Measurements from ENCODE around the gene ANXA1. TPM values are rescaled to one million over a fixed set of nuclear protein-coding genes. Genes with fewer than 3 reads are reported as not detected.

Gene ANXA1
- total and polyA plus RNA-seq, 2 donors (not counting 1 experiment from before 2014, with no cell fraction given) = 817 to 966 TPM

GRCh38 chr9:73154722-73155121, 3.1 kb downstream of the ANXA1 start:
- H3K79me2 ChIP-seq (ENCODE audit: control insufficient read depth, insufficient read depth, low read length) = peaks cover 82% of the 10 kb centered on the region
- H3K4me2 ChIP-seq (ENCODE audit: extremely low read depth, insufficient read depth, low read length) = peak overlapping the region; percentile 87
- no peak overlapping the region for H3K9ac ChIP-seq (ENCODE audit: insufficient read depth, low read length)
- H3K9me3 ChIP-seq (ENCODE audit: control insufficient read depth, insufficient read depth, low read depth, low read length) = no peaks in the 10 kb centered on the region
- H3K4me3 ChIP-seq (replicated peaks in 1 of 4; ENCODE audit: control extremely low read depth in 1 of 4, insufficient read depth in 1 of 4, low read depth in 3 of 4, low read length in 4 of 4) = peak overlapping the region; percentile 79 to 96 (median 82)
- no peak overlapping the region for H2AFZ ChIP-seq (ENCODE audit: low read length)
- H3K27me3 ChIP-seq (ENCODE audit: control insufficient read depth, insufficient read depth, low read length) = no peaks in the 10 kb centered on the region
- peaks cover 9% of the 10 kb centered on the region for H3K4me1 ChIP-seq (ENCODE audit: control insufficient read depth, extremely low read depth, insufficient read depth, low read length)
- TF ChIP-seq EZH2 (IDR thresholded peaks at IDR 0.05; ENCODE audit: low read length, missing control alignments) (no peak), CTCF (conservative IDR thresholded peaks at IDR 0.05 in 1 of 2, IDR thresholded peaks at IDR 0.05 in 1 of 2; ENCODE audit: low read depth in 1 of 2, low read length in 2 of 2) (no peak)
- peaks cover 7% of the 10 kb centered on the region for H4K20me1 ChIP-seq (ENCODE audit: control insufficient read depth, extremely low read depth, insufficient read depth, low read length)
- peaks cover 14% of the 10 kb centered on the region for H3K36me3 ChIP-seq (ENCODE audit: control insufficient read depth, insufficient read depth, low read length)
- H3K27ac ChIP-seq (ENCODE audit: insufficient read depth, low read length) = peak overlapping the region; percentile 6
- DNase-seq (ENCODE audit: low read depth in 2 of 2) = peak in 1 of 2 donors; percentile 22

GRCh38 chr9:73155377-73155776, 3.7 kb downstream of the ANXA1 start:
- Histone ChIP-seq H3K79me2 (ENCODE audit: control insufficient read depth, insufficient read depth, low read length) (peaks cover 84% of the 10 kb centered on the region), H3K9ac (ENCODE audit: insufficient read depth, low read length) (no peak overlapping the region), H2AFZ (ENCODE audit: low read length) (no peak overlapping the region), H3K27ac (ENCODE audit: insufficient read depth, low read length) (peak overlapping the region; percentile 6), H3K9me3 (ENCODE audit: control insufficient read depth, insufficient read depth, low read depth, low read length) (no peaks in the 10 kb centered on the region), H3K36me3 (ENCODE audit: control insufficient read depth, insufficient read depth, low read length) (peaks cover 16% of the 10 kb centered on the region), H3K4me1 (ENCODE audit: control insufficient read depth, extremely low read depth, insufficient read depth, low read length) (peaks cover 9% of the 10 kb centered on the region), H4K20me1 (ENCODE audit: control insufficient read depth, extremely low read depth, insufficient read depth, low read length) (peaks cover 7% of the 10 kb centered on the region), H3K27me3 (ENCODE audit: control insufficient read depth, insufficient read depth, low read length) (no peaks in the 10 kb centered on the region), H3K4me3 (replicated peaks in 1 of 4; ENCODE audit: control extremely low read depth in 1 of 4, insufficient read depth in 1 of 4, low read depth in 3 of 4, low read length in 4 of 4) (peak overlapping the region; percentile 11 to 96 (median 82)), H3K4me2 (ENCODE audit: extremely low read depth, insufficient read depth, low read length) (peak overlapping the region; percentile 65)
- DNase-seq (ENCODE audit: low read depth in 2 of 2) = no peak
- TF ChIP-seq EZH2 (IDR thresholded peaks at IDR 0.05; ENCODE audit: low read length, missing control alignments) (no peak), CTCF (conservative IDR thresholded peaks at IDR 0.05 in 1 of 2, IDR thresholded peaks at IDR 0.05 in 1 of 2; ENCODE audit: low read depth in 1 of 2, low read length in 2 of 2) (no peak)

- Histone ChIP-seq H3K4me2 (ENCODE audit: extremely low read depth, insufficient read depth, low read length) (peak overlapping the region; percentile 32), H3K27ac (ENCODE audit: insufficient read depth, low read length) (no peak overlapping the region), H3K27me3 (ENCODE audit: control insufficient read depth, insufficient read depth, low read length) (no peaks in the 10 kb centered on the region), H3K4me3 (replicated peaks in 1 of 4; ENCODE audit: control extremely low read depth in 1 of 4, insufficient read depth in 1 of 4, low read depth in 3 of 4, low read length in 4 of 4) (peak overlapping the region in 3 of 4 experiments; percentile 20 to 96 (median 23)), H3K9me3 (ENCODE audit: control insufficient read depth, insufficient read depth, low read depth, low read length) (no peaks in the 10 kb centered on the region), H3K9ac (ENCODE audit: insufficient read depth, low read length) (no peak overlapping the region), H3K36me3 (ENCODE audit: control insufficient read depth, insufficient read depth, low read length) (peaks cover 16% of the 10 kb centered on the region), H3K79me2 (ENCODE audit: control insufficient read depth, insufficient read depth, low read length) (peaks cover 78% of the 10 kb centered on the region), H4K20me1 (ENCODE audit: control insufficient read depth, extremely low read depth, insufficient read depth, low read length) (peaks cover 7% of the 10 kb centered on the region), H2AFZ (ENCODE audit: low read length) (no peak overlapping the region), H3K4me1 (ENCODE audit: control insufficient read depth, extremely low read depth, insufficient read depth, low read length) (peaks cover 3% of the 10 kb centered on the region)
- TF ChIP-seq CTCF (conservative IDR thresholded peaks at IDR 0.05 in 1 of 2, IDR thresholded peaks at IDR 0.05 in 1 of 2; ENCODE audit: low read depth in 1 of 2, low read length in 2 of 2) = no peak
- no peak for TF ChIP-seq EZH2 (IDR thresholded peaks at IDR 0.05; ENCODE audit: low read length, missing control alignments)
- no peak for DNase-seq (ENCODE audit: low read depth in 2 of 2)
Observed at GRCh38 chr9:73155968-73156864, 4.6 kb downstream of the ANXA1 start.
